ENCODE results near the gene TMEM213. TPM values are rescaled to one million over a fixed set of nuclear protein-coding genes. Genes with fewer than 3 reads are reported as not detected.

TMEM213 gene
- total RNA-seq, 2 donors from 2014 or later = not detected

GRCh38 chr7:138861051-138861450 lies 63.3 kb downstream of the TMEM213 start:
- H3K27me3 Mint-ChIP-seq = peaks cover 12% of the 10 kb centered on the region
- no peak overlapping the region for H3K27ac Mint-ChIP-seq
- no peaks in the 10 kb centered on the region for H3K36me3 Mint-ChIP-seq (ENCODE audit: low read depth)
- DNase-seq (no peak), ATAC-seq (no peak)
- peaks cover 7% of the 10 kb centered on the region for H3K4me1 Mint-ChIP-seq
- H3K4me3 Mint-ChIP-seq = no peak overlapping the region
- H3K9me3 ChIP-seq (ENCODE audit: control insufficient read depth, low read length, poor library complexity, severe bottlenecking) = no peaks in the 10 kb centered on the region

- DNase-seq (no peak), ATAC-seq (no peak)
- no peaks in the 10 kb centered on the region for H3K36me3 Mint-ChIP-seq (ENCODE audit: low read depth)
- H3K4me3 Mint-ChIP-seq = no peak overlapping the region
- H3K4me1 Mint-ChIP-seq = peaks cover 9% of the 10 kb centered on the region
- H3K9me3 ChIP-seq (ENCODE audit: control insufficient read depth, low read length, poor library complexity, severe bottlenecking) = no peaks in the 10 kb centered on the region
- H3K27me3 Mint-ChIP-seq = peaks cover 13% of the 10 kb centered on the region
- no peak overlapping the region for H3K27ac Mint-ChIP-seq
These were observed 66.1 kb downstream of the TMEM213 start for GRCh38 chr7:138863931-138864330.

GRCh38 chr7:138864667-138865066 lies 66.9 kb downstream of the TMEM213 start:
- ATAC-seq (no peak), DNase-seq (no peak)
- Mint-ChIP-seq H3K4me1 (peaks cover 9% of the 10 kb centered on the region), H3K36me3 (ENCODE audit: low read depth) (no peaks in the 10 kb centered on the region), H3K27ac (peak overlapping the region; percentile 84), H3K27me3 (peaks cover 9% of the 10 kb centered on the region), H3K4me3 (no peak overlapping the region)
- H3K9me3 ChIP-seq (ENCODE audit: control insufficient read depth, low read length, poor library complexity, severe bottlenecking) = no peaks in the 10 kb centered on the region

GRCh38 chr7:138865843-138866242 lies 68.0 kb downstream of the TMEM213 start:
- H3K4me1 Mint-ChIP-seq = peaks cover 9% of the 10 kb centered on the region
- peak overlapping the region; percentile 84 for H3K27ac Mint-ChIP-seq

GRCh38 chr7:138866353-138866752 lies 68.6 kb downstream of the TMEM213 start:
- peaks cover 9% of the 10 kb centered on the region for H3K4me1 Mint-ChIP-seq
- no peaks in the 10 kb centered on the region for H3K36me3 Mint-ChIP-seq (ENCODE audit: low read depth)
- no peaks in the 10 kb centered on the region for H3K9me3 ChIP-seq (ENCODE audit: control insufficient read depth, low read length, poor library complexity, severe bottlenecking)
- DNase-seq = no peak
- peak overlapping the region; percentile 84 for H3K27ac Mint-ChIP-seq
- H3K4me3 Mint-ChIP-seq = no peak overlapping the region
- H3K27me3 Mint-ChIP-seq = peaks cover 7% of the 10 kb centered on the region
- ATAC-seq = no peak

More at GRCh38 chr7:138865843-138866242, 68.0 kb downstream of the TMEM213 start:
- H3K4me3 Mint-ChIP-seq = no peak overlapping the region
- H3K9me3 ChIP-seq (ENCODE audit: control insufficient read depth, low read length, poor library complexity, severe bottlenecking) = no peaks in the 10 kb centered on the region
- DNase-seq (peak in 1 of 3 donors; percentile 20), ATAC-seq (peak; percentile 80)
- H3K27me3 Mint-ChIP-seq = peaks cover 7% of the 10 kb centered on the region
- H3K36me3 Mint-ChIP-seq (ENCODE audit: low read depth) = no peaks in the 10 kb centered on the region

GRCh38 chr7:138867744-138868143 lies 70.0 kb downstream of the TMEM213 start:
- no peak for ATAC-seq
- Mint-ChIP-seq H3K4me1 (peaks cover 9% of the 10 kb centered on the region), H3K36me3 (ENCODE audit: low read depth) (no peaks in the 10 kb centered on the region), H3K27ac (no peak overlapping the region), H3K4me3 (no peak overlapping the region), H3K27me3 (peaks cover 7% of the 10 kb centered on the region)
- no peak for DNase-seq
- no peaks in the 10 kb centered on the region for H3K9me3 ChIP-seq (ENCODE audit: control insufficient read depth, low read length, poor library complexity, severe bottlenecking)

GRCh38 chr7:138868711-138869110 lies 70.9 kb downstream of the TMEM213 start:
- H3K27ac Mint-ChIP-seq = peak overlapping the region; percentile 29
- DNase-seq = no peak
- no peak overlapping the region for H3K4me3 Mint-ChIP-seq
- H3K9me3 ChIP-seq (ENCODE audit: control insufficient read depth, low read length, poor library complexity, severe bottlenecking) = no peaks in the 10 kb centered on the region
- H3K27me3 Mint-ChIP-seq = peaks cover 7% of the 10 kb centered on the region
- no peaks in the 10 kb centered on the region for H3K36me3 Mint-ChIP-seq (ENCODE audit: low read depth)
- ATAC-seq = no peak
- H3K4me1 Mint-ChIP-seq = peaks cover 9% of the 10 kb centered on the region

GRCh38 chr7:138869353-138869752 lies 71.6 kb downstream of the TMEM213 start:
- Mint-ChIP-seq H3K36me3 (ENCODE audit: low read depth) (no peaks in the 10 kb centered on the region), H3K4me1 (peaks cover 9% of the 10 kb centered on the region), H3K27ac (no peak overlapping the region), H3K4me3 (no peak overlapping the region), H3K27me3 (peaks cover 7% of the 10 kb centered on the region)
- no peaks in the 10 kb centered on the region for H3K9me3 ChIP-seq (ENCODE audit: control insufficient read depth, low read length, poor library complexity, severe bottlenecking)
- DNase-seq (no peak), ATAC-seq (no peak)

- H3K27me3 Mint-ChIP-seq = peaks cover 7% of the 10 kb centered on the region
- no peak overlapping the region for H3K4me3 Mint-ChIP-seq
- DNase-seq (no peak), ATAC-seq (no peak)
- H3K27ac Mint-ChIP-seq = no peak overlapping the region
- peaks cover 10% of the 10 kb centered on the region for H3K4me1 Mint-ChIP-seq
- H3K9me3 ChIP-seq (ENCODE audit: control insufficient read depth, low read length, poor library complexity, severe bottlenecking) = no peaks in the 10 kb centered on the region
- no peaks in the 10 kb centered on the region for H3K36me3 Mint-ChIP-seq (ENCODE audit: low read depth)
These were observed 73.4 kb downstream of the TMEM213 start for GRCh38 chr7:138871065-138871813.

GRCh38 chr7:138871814-138872090 lies 74.0 kb downstream of the TMEM213 start:
- ATAC-seq = no peak
- no peak overlapping the region for H3K4me3 Mint-ChIP-seq
- H3K4me1 Mint-ChIP-seq = peaks cover 11% of the 10 kb centered on the region
- no peak for DNase-seq
- H3K9me3 ChIP-seq (ENCODE audit: control insufficient read depth, low read length, poor library complexity, severe bottlenecking) = no peaks in the 10 kb centered on the region
- no peak overlapping the region for H3K27ac Mint-ChIP-seq
- peaks cover 7% of the 10 kb centered on the region for H3K27me3 Mint-ChIP-seq
- H3K36me3 Mint-ChIP-seq (ENCODE audit: low read depth) = no peaks in the 10 kb centered on the region

- Mint-ChIP-seq H3K36me3 (ENCODE audit: low read depth) (no peaks in the 10 kb centered on the region), H3K27me3 (peaks cover 7% of the 10 kb centered on the region), H3K4me1 (peaks cover 9% of the 10 kb centered on the region), H3K27ac (peak overlapping the region; percentile 19), H3K4me3 (no peak overlapping the region)
- no peaks in the 10 kb centered on the region for H3K9me3 ChIP-seq (ENCODE audit: control insufficient read depth, low read length, poor library complexity, severe bottlenecking)
- DNase-seq = no peak
- no peak for ATAC-seq
These were observed 74.8 kb downstream of the TMEM213 start for GRCh38 chr7:138872576-138872975.

- peak overlapping the region; percentile 19 for H3K27ac Mint-ChIP-seq
These were observed 75.6 kb downstream of the TMEM213 start for GRCh38 chr7:138873220-138873892.

GRCh38 chr7:138875794-138876193 lies 78.0 kb downstream of the TMEM213 start:
- ATAC-seq = peak; percentile 99
- no peaks in the 10 kb centered on the region for H3K9me3 ChIP-seq (ENCODE audit: control insufficient read depth, low read length, poor library complexity, severe bottlenecking)
- Mint-ChIP-seq H3K27me3 (no peaks in the 10 kb centered on the region), H3K27ac (peak overlapping the region; percentile 49), H3K4me1 (peaks cover 9% of the 10 kb centered on the region), H3K4me3 (no peak overlapping the region), H3K36me3 (ENCODE audit: low read depth) (no peaks in the 10 kb centered on the region)
- DNase-seq = peak in 2 of 3 donors; percentile 16 to 23

More at GRCh38 chr7:138873220-138873892, 75.6 kb downstream of the TMEM213 start:
- no peaks in the 10 kb centered on the region for H3K9me3 ChIP-seq (ENCODE audit: control insufficient read depth, low read length, poor library complexity, severe bottlenecking)
- Mint-ChIP-seq H3K36me3 (ENCODE audit: low read depth) (no peaks in the 10 kb centered on the region), H3K4me3 (no peak overlapping the region), H3K27me3 (peaks cover 7% of the 10 kb centered on the region), H3K4me1 (peaks cover 9% of the 10 kb centered on the region)
- ATAC-seq (no peak), DNase-seq (no peak)

- H3K4me3 Mint-ChIP-seq = no peak overlapping the region
- peak overlapping the region; percentile 49 for H3K27ac Mint-ChIP-seq
- H3K4me1 Mint-ChIP-seq = peaks cover 9% of the 10 kb centered on the region
- H3K36me3 Mint-ChIP-seq (ENCODE audit: low read depth) = no peaks in the 10 kb centered on the region
- no peaks in the 10 kb centered on the region for H3K9me3 ChIP-seq (ENCODE audit: control insufficient read depth, low read length, poor library complexity, severe bottlenecking)
- ATAC-seq = no peak
- H3K27me3 Mint-ChIP-seq = peaks cover 1% of the 10 kb centered on the region
- DNase-seq = no peak
These were observed 78.5 kb downstream of the TMEM213 start for GRCh38 chr7:138876326-138876725.
